Endodermal cell (in vitro differentiated cells): ENCODE measurements around the gene ZBTB46. TPM values are rescaled to one million over a fixed set of nuclear protein-coding genes. Genes with fewer than 3 reads are reported as not detected.
A peak's percentile ranks its signal among the peaks of the same experiment; 100 is the strongest.

Experiments
- DNase-seq: peaks from one replicate; pipeline ENCODE4 v3.0.0-alpha.2; 2017
- H3K27ac ChIP-seq: 2 replicates; pipeline ENCODE4 v1.5.1; 2013; ENCODE audit warnings: mild to moderate bottlenecking, low read depth, low read length, moderate library complexity
- H3K27me3 ChIP-seq: 2 replicates; pipeline ENCODE4 v1.6.1; 2013; ENCODE audit warnings: mild to moderate bottlenecking, low read length, moderate library complexity; ENCODE audit not compliant: insufficient read depth, control insufficient read depth, poor library complexity, severe bottlenecking
- H3K36me3 ChIP-seq: 2 replicates; pipeline ENCODE4 v1.7.0; 2013; ENCODE audit warnings: mild to moderate bottlenecking, low read length, moderate library complexity; ENCODE audit not compliant: control insufficient read depth, insufficient read depth
- H3K4me1 ChIP-seq: one replicate; pipeline ENCODE4 v1.7.0; 2013; ENCODE audit warnings: low read length; ENCODE audit not compliant: control insufficient read depth, insufficient read depth
- H3K4me3 ChIP-seq: 2 replicates; pipeline ENCODE4 v1.5.1; 2013; ENCODE audit warnings: mild to moderate bottlenecking, low read length, moderate library complexity
- H3K9ac ChIP-seq: 2 replicates; pipeline ENCODE4 v1.6.1; 2013; ENCODE audit warnings: mild to moderate bottlenecking, low read length, moderate library complexity; ENCODE audit not compliant: poor library complexity, severe bottlenecking; ENCODE audit errors: extremely low read depth
- H3K9me3 ChIP-seq: 2 replicates; pipeline ENCODE4 v1.6.1; 2013; ENCODE audit warnings: mild to moderate bottlenecking, low read length, moderate library complexity; ENCODE audit not compliant: control insufficient read depth
- H3K27ac Mint-ChIP-seq: 2 replicates; pipeline ENCODE4 v1.8.0; 2020; ENCODE audit warnings: mixed read lengths
- H3K27me3 Mint-ChIP-seq: 2 replicates; pipeline ENCODE4 v1.8.0; 2021; ENCODE audit warnings: mild to moderate bottlenecking, mixed read lengths; ENCODE audit not compliant: insufficient read depth
- H3K36me3 Mint-ChIP-seq: 2 replicates; pipeline ENCODE4 v1.8.0; 2020; ENCODE audit warnings: low read depth, mixed read lengths
- H3K4me1 Mint-ChIP-seq: 2 replicates; pipeline ENCODE4 v1.8.0; 2020; ENCODE audit warnings: mixed read lengths
- H3K4me3 Mint-ChIP-seq: 2 replicates; pipeline ENCODE4 v1.8.0; 2020; ENCODE audit warnings: mild to moderate bottlenecking, moderate library complexity, mixed read lengths
- H3K9me3 Mint-ChIP-seq: 2 replicates; pipeline ENCODE4 v1.8.0; 2020; ENCODE audit warnings: mild to moderate bottlenecking, mixed read lengths
- WGBS, 2 experiments: methylation state at CpG; one replicate each; pipeline versions ENCODE4 v1.1.5 to v1.1.7; 2013; ENCODE audit warnings: missing lambda C conversion rate in 2 of 2, mixed read lengths in 1 of 2; ENCODE audit not compliant: insufficient coverage in 1 of 2, insufficient read length in 1 of 2; 5-methylcytosine and 5-hydroxymethylcytosine counted together
- total RNA-seq, 2 donors: library from RNA; stranded (reverse); fragmentation: NEBNext Ultra II Directional in 1 of 2; extraction: Animal tissue kit (Norgen Biotek cat#: 25700) in 1 of 2; gene quantifications; 2 replicates in 1 of 2; 3 replicates in 1 of 2; pipeline ENCODE4 v1.2.1, GENCODE V29; 2021
- TF ChIP-seq, protein P1 (sequence below): fragments of 200-600 bp; sonication (generic); conservative IDR thresholded peaks from 2 replicates; pipeline ENCODE4 v1.5.0; 2021; ENCODE audit warnings: antibody characterized with exemption, mild to moderate bottlenecking

The ZBTB46 gene
- total RNA-seq, 2 donors from 2014 or later = 24.9 to 25.9 TPM

DNA sequence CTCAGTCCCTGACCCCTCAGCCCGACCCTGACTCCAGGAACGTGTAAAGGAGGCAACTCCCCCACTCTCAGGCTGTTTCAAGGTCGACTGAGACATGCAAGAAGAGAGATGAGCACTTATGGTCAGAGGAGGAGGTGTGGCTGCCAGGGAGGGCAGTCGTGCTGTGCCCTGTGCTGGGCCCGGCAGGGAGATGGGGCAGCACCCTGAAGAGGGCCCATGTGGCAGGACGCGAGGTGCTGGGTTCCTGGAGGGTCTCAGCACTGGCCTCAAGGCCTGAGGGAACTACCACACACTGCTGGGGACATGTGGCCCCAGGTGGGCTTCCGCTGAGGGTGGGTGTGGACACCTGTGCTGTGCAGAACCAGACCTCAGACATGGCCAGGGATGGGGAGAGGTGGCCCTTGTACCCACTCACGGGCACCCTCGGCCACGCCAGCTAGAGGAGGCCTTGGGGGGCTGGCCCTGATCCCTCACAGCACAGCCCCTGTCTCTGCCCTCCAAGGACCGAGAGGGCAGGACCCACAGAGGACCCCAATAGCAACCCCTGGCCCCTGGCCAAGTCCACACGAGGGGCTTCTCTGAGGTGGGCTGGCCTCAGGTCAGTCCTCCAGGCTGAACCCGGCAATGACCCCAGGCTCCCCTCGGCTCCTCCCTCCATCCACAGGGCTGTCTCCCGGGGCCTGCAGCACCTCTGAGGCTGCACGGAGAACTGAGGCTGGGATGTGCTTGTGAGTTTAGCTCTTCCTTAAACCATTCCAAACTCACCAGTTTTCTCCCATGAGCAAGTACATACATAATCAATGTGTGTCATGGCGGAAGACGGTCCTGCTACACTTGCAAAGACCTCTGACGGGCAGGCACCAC lies 82.8 kb downstream of the ZBTB46 start:
- H3K36me3 Mint-ChIP-seq = peaks cover 15% of the 10 kb centered on the region
- Histone ChIP-seq H3K9ac (no peak overlapping the region), H3K4me3 (no peak overlapping the region), H3K4me1 (no peaks in the 10 kb centered on the region), H3K27me3 (no peaks in the 10 kb centered on the region), H3K36me3 (peaks cover 19% of the 10 kb centered on the region), H3K9me3 (no peaks in the 10 kb centered on the region), H3K27ac (no peak overlapping the region)
- no peak overlapping the region for H3K4me3 Mint-ChIP-seq
- DNase-seq = no peak
- no peaks in the 10 kb centered on the region for H3K9me3 Mint-ChIP-seq
- 82 to 92% methylated on average over 7 to 20 of the region's 20 CpGs for WGBS, 2 experiments
- H3K27ac Mint-ChIP-seq = no peak overlapping the region
- TF ChIP-seq, protein P1, sequence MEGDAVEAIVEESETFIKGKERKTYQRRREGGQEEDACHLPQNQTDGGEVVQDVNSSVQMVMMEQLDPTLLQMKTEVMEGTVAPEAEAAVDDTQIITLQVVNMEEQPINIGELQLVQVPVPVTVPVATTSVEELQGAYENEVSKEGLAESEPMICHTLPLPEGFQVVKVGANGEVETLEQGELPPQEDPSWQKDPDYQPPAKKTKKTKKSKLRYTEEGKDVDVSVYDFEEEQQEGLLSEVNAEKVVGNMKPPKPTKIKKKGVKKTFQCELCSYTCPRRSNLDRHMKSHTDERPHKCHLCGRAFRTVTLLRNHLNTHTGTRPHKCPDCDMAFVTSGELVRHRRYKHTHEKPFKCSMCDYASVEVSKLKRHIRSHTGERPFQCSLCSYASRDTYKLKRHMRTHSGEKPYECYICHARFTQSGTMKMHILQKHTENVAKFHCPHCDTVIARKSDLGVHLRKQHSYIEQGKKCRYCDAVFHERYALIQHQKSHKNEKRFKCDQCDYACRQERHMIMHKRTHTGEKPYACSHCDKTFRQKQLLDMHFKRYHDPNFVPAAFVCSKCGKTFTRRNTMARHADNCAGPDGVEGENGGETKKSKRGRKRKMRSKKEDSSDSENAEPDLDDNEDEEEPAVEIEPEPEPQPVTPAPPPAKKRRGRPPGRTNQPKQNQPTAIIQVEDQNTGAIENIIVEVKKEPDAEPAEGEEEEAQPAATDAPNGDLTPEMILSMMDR = no peak
- H3K4me1 Mint-ChIP-seq = peaks cover 4% of the 10 kb centered on the region
- no peaks in the 10 kb centered on the region for H3K27me3 Mint-ChIP-seq

DNA sequence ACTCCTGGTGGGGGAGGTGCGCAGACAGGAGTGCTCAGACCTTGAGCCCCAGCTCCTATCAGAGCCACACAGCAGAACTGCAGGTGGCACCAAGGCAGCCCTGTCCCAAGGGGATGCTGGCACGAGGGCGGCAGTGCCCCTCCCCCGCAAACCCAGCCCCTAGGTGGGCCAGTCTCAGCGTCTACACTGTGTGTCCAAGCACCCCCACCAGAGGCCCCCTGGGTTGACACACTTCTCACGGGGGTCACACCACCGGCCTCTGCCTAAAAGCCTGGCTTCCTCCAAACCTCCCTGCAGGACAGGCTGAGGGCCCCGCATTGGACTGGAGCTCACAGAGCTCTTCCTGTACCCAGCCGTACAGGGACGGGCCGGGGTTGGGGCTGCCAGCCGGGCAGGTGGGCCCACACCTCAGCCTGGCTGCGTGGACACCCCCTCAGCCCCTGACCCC lies 83.4 kb downstream of the ZBTB46 start:
- Histone ChIP-seq H3K9me3 (no peaks in the 10 kb centered on the region), H3K4me3 (no peak overlapping the region), H3K27me3 (no peaks in the 10 kb centered on the region), H3K4me1 (no peaks in the 10 kb centered on the region), H3K27ac (no peak overlapping the region), H3K36me3 (peaks cover 20% of the 10 kb centered on the region), H3K9ac (no peak overlapping the region)
- Mint-ChIP-seq H3K36me3 (peaks cover 15% of the 10 kb centered on the region), H3K27me3 (no peaks in the 10 kb centered on the region), H3K9me3 (no peaks in the 10 kb centered on the region), H3K4me1 (peaks cover 4% of the 10 kb centered on the region), H3K4me3 (no peak overlapping the region), H3K27ac (no peak overlapping the region)
- TF ChIP-seq, protein P1 = no peak
- WGBS, 2 experiments = 80 to 89% methylated on average over 6 to 13 of the region's 13 CpGs
- DNase-seq = no peak

DNA sequence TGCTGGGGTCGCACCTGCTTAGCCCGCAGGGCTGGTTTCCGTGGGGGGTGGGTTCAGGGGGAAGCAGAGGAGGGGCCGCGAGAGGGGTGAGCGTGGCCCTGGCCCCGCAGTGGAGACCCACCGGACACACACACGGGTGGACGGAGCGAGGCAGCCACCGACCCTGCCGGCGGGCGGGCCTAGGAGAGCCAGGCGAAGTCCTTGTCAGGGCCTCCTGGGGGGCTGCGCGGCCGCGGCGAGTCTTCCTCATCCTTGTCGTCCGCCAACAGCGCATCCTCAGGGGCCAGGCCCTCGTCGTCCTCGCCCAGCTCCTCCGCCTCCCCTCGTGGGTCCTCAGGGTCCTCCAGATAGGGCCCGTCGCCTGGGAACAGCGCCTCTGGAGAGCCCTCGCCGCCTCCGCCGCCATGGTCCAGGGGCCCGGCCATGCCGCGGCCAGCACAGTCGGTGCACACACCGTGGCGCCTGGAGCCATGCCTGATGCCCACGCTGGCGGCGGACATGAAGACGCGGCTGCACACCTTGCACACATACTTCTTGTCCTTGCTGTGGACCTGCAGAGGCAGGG lies 84.2 kb downstream of the ZBTB46 start:
- TF ChIP-seq, protein P1 = no peak
- peaks cover 23% of the 10 kb centered on the region for H3K36me3 ChIP-seq
- peaks cover under 1% of the 10 kb centered on the region for H3K4me1 ChIP-seq
- H3K27me3 Mint-ChIP-seq = no peaks in the 10 kb centered on the region
- peak; percentile 45 for DNase-seq
- no peak overlapping the region for H3K27ac ChIP-seq
- peaks cover 14% of the 10 kb centered on the region for H3K36me3 Mint-ChIP-seq
- H3K9me3 Mint-ChIP-seq = no peaks in the 10 kb centered on the region
- no peak overlapping the region for H3K9ac ChIP-seq
- H3K4me3 ChIP-seq = no peak overlapping the region
- no peaks in the 10 kb centered on the region for H3K27me3 ChIP-seq
- WGBS, 2 experiments = 96% methylated on average over 40 to 47 of the region's 47 CpGs
- peaks cover 4% of the 10 kb centered on the region for H3K4me1 Mint-ChIP-seq
- no peak overlapping the region for H3K4me3 Mint-ChIP-seq
- H3K27ac Mint-ChIP-seq = no peak overlapping the region
- no peaks in the 10 kb centered on the region for H3K9me3 ChIP-seq
